ENCODE measurements around the gene PIK3AP1. TPM values are rescaled to one million over a fixed set of nuclear protein-coding genes. Genes with fewer than 3 reads are reported as not detected.

Gene PIK3AP1
- total and polyA plus RNA-seq, 2 of the 13 experiments (the other 11 are each of a cell fraction or from before 2014, with no cell fraction given): 3.6 to 13.8 TPM

DNA sequence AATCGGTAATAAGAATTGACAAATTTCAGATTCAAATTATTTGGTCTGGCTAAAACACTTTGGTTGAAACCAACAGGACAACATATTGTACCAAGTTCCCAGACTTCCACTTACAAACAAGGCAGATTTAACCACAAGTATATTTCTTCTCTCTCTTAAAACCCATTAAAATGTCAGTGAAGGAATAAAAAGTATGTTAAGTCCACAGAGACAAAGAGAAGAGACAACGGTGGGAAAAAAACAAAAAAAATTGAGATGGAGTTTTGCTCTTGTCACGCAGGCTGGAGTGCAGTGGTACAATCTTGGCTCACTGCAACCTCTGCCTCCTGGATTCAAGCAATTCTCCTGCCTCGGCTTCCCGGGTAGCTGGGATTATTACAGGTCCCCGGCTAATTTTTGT is 149.8 kb downstream of the PIK3AP1 start (continued):
- TF ChIP-seq, protein P1, sequence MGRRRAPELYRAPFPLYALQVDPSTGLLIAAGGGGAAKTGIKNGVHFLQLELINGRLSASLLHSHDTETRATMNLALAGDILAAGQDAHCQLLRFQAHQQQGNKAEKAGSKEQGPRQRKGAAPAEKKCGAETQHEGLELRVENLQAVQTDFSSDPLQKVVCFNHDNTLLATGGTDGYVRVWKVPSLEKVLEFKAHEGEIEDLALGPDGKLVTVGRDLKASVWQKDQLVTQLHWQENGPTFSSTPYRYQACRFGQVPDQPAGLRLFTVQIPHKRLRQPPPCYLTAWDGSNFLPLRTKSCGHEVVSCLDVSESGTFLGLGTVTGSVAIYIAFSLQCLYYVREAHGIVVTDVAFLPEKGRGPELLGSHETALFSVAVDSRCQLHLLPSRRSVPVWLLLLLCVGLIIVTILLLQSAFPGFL (CRISPR knock-in tag; IDR thresholded peaks at IDR 0.05): no peak
- TF ChIP-seq ZNF607 (CRISPR knock-in tag; IDR thresholded peaks at IDR 0.05; ENCODE audit: borderline replicate concordance) (no peak), ZNF10 (CRISPR knock-in tag; IDR thresholded peaks at IDR 0.05; ENCODE audit: borderline replicate concordance, low read depth) (no peak)
- TF ChIP-seq, protein P2, sequence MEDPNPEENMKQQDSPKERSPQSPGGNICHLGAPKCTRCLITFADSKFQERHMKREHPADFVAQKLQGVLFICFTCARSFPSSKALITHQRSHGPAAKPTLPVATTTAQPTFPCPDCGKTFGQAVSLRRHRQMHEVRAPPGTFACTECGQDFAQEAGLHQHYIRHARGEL (CRISPR knock-in tag; IDR thresholded peaks at IDR 0.05): no peak

DNA sequence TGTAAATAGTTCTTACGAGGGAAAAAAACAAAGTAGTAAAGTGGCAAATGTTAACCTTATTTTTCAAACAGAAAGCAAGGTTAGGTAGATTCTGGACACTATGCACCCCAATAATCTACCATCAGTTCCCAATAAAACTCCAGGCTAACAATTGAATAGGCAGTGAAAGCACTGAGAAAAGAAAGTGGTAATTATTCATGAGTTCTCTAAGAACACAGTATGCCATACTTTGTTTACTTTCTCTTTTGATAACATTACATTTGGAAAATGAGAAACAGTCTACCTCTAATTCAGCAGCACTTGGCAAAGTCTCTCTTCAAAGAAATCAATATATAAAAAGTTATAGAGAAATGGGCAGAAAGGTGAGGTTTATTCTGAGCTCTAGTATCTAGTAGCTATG is 151.9 kb downstream of the PIK3AP1 start:
- H4K20me1 ChIP-seq (ENCODE audit: insufficient read depth, low read length): peaks cover 49% of the 10 kb centered on the region
- no peaks in the 10 kb centered on the region for H3K4me1 ChIP-seq (ENCODE audit: insufficient read depth, low read length)
- intact Hi-C loops (cut with micrococcal nuclease; ENCODE audit: unreplicated experiment) (no loop called here), in situ Hi-C loops (cut with HindIII; ENCODE audit: extremely low pct_ligation_motif_present, low pct_unique_long_range_greater_than_20kb) (no loop called here)
- peaks cover 9 to 61% of the 10 kb centered on the region in 2 experiments; a peak in 3 of 5 replicates for H3K36me3 ChIP-seq (replicated peaks in 1 of 2; ENCODE audit: control insufficient read depth in 1 of 2, insufficient read depth in 2 of 2, low read length in 2 of 2)
- CTCF ChIA-PET (ENCODE audit: low intra/inter-chr PET ratio, low total read pairs): no interaction called here
- DNase-seq (ENCODE audit: low spot score) (no peak), FAIRE-seq (no peak), ATAC-seq (no peak)
- no peaks in the 10 kb centered on the region for H3K9me3 ChIP-seq (ENCODE audit: low read length)
- H3K27me3 ChIP-seq (ENCODE audit: control insufficient read depth in 1 of 2, insufficient read depth in 2 of 2, low read length in 2 of 2): no peaks in the 10 kb centered on the region
- no TSS peak for BruUV-seq (replicated peaks)
- H3K4me2 ChIP-seq (ENCODE audit: low read depth, low read length): no peak overlapping the region
- POLR2A ChIA-PET: no interaction called here
- 94% methylated on average over 1 of the region's 1 CpG for WGBS (ENCODE audit: low lambda C conversion rate)
- no peak overlapping the region for H2AFZ ChIP-seq (ENCODE audit: low read length)
- H3K4me3 ChIP-seq (replicated peaks in 1 of 3; ENCODE audit: insufficient read depth in 1 of 3, low read depth in 2 of 3, low read length in 3 of 3): no peak overlapping the region
- H3K79me2 ChIP-seq (ENCODE audit: insufficient read depth, low read length): peaks cover 74% of the 10 kb centered on the region
- no peak overlapping the region for H3K9ac ChIP-seq (ENCODE audit: insufficient read depth, low read depth, low read length)
- H3K27ac ChIP-seq (ENCODE audit: extremely low read length, insufficient read depth, low read length): no peak overlapping the region
- TF ChIP-seq TCF12 (IDR thresholded peaks at IDR 0.05) (no peak), TCF12 (CRISPR knock-in tag; IDR thresholded peaks at IDR 0.05) (no peak), IRF2 (CRISPR knock-in tag; IDR thresholded peaks at IDR 0.05) (no peak), ZNF674 (CRISPR knock-in tag; IDR thresholded peaks at IDR 0.05; ENCODE audit: low read depth) (no peak), NFKBIZ (CRISPR knock-in tag; IDR thresholded peaks at IDR 0.05) (no peak), ZBTB7B (CRISPR knock-in tag; IDR thresholded peaks at IDR 0.05) (no peak), NFE2L2 (IDR thresholded peaks at IDR 0.05; ENCODE audit: low read length) (no peak), ZNF251 (CRISPR knock-in tag; IDR thresholded peaks at IDR 0.05) (no peak), RELA (CRISPR knock-in tag; IDR thresholded peaks at IDR 0.05) (no peak), ZNF264 (CRISPR knock-in tag; IDR thresholded peaks at IDR 0.05) (no peak), ERF (CRISPR knock-in tag; IDR thresholded peaks at IDR 0.05) (no peak), SRSF4 (IDR thresholded peaks at IDR 0.05; ENCODE audit: low read depth, low read length, poor library complexity, severe bottlenecking) (no peak), ZMAT3 (CRISPR knock-in tag; conservative IDR thresholded peaks at IDR 0.05) (no peak)
- TF ChIP-seq, protein P3, sequence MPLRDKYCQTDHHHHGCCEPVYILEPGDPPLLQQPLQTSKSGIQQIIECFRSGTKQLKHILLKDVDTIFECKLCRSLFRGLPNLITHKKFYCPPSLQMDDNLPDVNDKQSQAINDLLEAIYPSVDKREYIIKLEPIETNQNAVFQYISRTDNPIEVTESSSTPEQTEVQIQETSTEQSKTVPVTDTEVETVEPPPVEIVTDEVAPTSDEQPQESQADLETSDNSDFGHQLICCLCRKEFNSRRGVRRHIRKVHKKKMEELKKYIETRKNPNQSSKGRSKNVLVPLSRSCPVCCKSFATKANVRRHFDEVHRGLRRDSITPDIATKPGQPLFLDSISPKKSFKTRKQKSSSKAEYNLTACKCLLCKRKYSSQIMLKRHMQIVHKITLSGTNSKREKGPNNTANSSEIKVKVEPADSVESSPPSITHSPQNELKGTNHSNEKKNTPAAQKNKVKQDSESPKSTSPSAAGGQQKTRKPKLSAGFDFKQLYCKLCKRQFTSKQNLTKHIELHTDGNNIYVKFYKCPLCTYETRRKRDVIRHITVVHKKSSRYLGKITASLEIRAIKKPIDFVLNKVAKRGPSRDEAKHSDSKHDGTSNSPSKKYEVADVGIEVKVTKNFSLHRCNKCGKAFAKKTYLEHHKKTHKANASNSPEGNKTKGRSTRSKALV (CRISPR knock-in tag; IDR thresholded peaks at IDR 0.05): no peak
- TF ChIP-seq, protein P4, sequence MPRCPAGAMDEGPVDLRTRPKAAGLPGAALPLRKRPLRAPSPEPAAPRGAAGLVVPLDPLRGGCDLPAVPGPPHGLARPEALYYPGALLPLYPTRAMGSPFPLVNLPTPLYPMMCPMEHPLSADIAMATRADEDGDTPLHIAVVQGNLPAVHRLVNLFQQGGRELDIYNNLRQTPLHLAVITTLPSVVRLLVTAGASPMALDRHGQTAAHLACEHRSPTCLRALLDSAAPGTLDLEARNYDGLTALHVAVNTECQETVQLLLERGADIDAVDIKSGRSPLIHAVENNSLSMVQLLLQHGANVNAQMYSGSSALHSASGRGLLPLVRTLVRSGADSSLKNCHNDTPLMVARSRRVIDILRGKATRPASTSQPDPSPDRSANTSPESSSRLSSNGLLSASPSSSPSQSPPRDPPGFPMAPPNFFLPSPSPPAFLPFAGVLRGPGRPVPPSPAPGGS (CRISPR knock-in tag; IDR thresholded peaks at IDR 0.05): no peak
- TF ChIP-seq, protein P5, sequence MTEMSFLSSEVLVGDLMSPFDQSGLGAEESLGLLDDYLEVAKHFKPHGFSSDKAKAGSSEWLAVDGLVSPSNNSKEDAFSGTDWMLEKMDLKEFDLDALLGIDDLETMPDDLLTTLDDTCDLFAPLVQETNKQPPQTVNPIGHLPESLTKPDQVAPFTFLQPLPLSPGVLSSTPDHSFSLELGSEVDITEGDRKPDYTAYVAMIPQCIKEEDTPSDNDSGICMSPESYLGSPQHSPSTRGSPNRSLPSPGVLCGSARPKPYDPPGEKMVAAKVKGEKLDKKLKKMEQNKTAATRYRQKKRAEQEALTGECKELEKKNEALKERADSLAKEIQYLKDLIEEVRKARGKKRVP (CRISPR knock-in tag; IDR thresholded peaks at IDR 0.05): no peak
